Fibroblast of gingiva (primary cell): Measurements from ENCODE around the gene CFAP99.

ENCODE experiments used
- DNase-seq: peaks from one replicate; pipeline ENCODE4 v3.0.0-alpha.2; 2011; ENCODE audit warnings: low read depth

Gene CFAP99

DNA sequence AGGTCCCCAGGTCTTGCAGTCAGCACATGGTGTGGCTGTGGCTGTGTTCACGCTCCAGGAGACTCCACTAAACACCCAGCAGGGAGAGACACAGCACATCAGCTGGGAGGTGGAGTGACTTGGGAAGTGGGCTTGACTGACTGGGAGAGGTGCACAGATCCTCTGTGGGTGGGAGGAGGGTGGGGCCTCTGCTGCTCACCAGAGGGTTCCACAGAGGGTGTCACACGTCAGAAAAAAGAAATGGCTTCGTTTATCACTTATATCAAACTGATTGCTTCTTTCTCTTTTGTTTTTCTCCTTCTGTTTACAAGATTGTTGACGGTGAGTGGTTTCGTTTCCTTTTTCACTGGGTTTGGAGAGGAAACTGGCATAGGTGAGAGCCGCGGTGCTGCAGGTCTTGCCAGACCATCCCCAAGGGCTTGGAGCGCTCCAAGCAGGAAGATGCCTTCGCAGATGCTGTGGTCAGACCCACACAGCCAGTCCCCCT is 92.9 kb downstream of the CFAP99 start:
- DNase-seq = no peak
